UCSD-AML1 (cell line): ENCODE data around the gene C11orf86.
"Not testable (repeated sequence)": the region's sequence is repeated elsewhere in the genome, so short reads cannot be mapped to it uniquely, and the experiment has no call there.

Source experiments
- DNase-seq: peaks from one replicate; lab custom pipeline; 2025; ENCODE audit not compliant: unreplicated experiment; lab: John Stamatoyannopoulos, UW

Gene C11orf86

DNA sequence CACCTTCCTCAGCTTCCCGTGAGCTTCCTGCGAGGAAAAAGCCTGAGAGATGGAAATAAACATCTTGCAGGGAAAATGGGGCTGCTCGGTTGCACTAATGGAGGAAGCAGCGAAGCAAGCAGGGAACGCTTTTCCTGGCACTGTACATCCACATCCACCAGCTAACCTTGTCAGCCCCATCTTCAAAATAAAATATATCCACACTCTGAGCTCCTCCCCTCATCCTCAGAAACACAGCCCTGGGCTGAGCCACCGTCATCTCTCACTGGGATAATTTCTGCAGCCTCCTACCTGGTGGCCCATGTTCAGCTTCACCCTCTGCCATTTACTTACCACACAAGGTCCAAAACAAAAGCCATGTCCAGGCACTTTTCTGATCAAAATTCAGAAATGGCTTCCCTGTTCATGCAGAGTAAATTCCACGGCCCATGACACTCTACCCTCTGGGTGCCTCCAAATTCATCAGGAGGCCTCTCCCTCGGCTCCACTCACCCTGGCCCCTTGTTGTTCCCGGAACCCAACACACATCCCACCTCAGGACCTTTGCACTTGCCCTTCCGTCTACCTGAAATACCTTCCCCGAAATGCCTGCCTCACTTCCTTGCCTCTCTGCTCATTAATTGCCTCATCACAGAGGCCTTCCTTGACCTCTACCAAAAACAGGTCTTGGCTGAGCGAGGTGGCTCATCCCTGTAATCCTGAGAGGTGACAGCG is 13.0 kb downstream of the C11orf86 start:
- DNase-seq: no peak

GRCh38 chr11:66988741-66989140 is 13.6 kb downstream of the C11orf86 start:
- DNase-seq: not testable (repeated sequence)

DNA sequence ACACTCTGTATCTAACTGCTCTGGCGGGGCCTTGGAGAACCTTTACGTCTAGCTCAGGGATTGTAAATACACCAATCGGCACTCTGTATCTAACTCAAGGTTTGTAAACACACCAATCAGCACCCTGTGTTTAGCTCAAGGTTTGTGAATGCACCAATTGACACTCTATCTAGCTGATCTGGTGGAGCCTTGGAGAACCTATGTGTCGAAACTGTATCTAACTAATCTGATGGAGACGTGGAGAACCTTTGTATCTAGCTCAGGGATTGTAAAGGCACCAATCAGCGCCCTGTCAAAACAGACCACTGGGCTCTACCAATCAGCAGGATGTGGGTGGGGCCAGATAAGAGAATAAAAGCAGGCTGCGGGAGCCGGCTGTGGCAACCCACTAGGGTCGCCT is 14.3 kb downstream of the C11orf86 start:
- DNase-seq: not testable (repeated sequence)

- DNase-seq: no peak
Measured at GRCh38 chr11:66992041-66992440, 16.9 kb downstream of the C11orf86 start.

DNA sequence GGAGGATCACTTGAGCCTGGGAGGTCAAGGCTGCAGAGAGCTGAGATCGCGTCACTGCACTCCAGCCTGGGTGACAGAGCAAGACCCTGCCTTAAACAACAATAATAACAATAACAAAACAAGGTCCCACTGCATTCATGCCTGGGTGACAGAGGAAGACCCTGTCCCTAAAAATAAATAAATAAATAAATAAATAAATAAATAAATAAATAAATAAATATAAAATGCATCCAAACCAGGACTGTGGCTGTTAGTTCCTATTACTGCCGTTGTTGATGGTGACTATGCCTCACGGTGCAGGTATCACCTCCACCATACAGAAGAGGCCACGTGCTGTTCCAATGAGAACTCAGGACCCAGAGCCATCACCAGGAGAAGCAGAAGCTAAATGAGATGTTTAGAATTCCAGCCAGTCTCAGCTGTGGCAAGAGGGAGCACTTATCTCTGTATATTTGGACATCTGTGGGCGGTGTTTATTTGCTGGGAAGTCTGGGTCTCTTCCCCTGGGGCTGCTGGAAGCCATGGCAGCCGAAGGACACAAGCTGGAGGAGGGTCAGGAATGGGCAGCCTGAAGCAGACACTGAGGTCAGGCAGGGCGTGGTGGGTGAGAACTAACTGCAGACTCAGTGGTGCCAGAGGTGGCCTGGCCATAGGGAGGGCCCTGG is 21.6 kb downstream of the C11orf86 start:
- no peak for DNase-seq

DNA sequence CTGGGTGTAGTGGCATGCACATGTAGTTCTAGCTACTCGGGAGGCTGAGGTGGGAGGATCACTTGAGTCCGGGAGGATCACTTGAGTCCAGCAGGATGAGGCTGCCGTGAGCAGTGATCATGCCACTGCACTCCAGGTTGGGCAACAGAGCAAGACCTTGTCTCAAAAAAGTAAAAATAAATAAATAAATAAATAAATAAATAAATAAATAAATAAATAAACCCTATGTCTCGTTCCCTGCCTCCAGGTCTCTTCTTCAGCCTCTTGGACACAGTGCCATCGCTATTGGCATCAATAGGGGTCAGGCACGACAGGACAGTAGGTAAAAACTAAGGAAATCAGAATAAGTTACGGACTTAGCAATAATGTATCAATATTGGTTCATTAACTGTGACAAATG is 24.5 kb downstream of the C11orf86 start:
- DNase-seq: no peak

DNA sequence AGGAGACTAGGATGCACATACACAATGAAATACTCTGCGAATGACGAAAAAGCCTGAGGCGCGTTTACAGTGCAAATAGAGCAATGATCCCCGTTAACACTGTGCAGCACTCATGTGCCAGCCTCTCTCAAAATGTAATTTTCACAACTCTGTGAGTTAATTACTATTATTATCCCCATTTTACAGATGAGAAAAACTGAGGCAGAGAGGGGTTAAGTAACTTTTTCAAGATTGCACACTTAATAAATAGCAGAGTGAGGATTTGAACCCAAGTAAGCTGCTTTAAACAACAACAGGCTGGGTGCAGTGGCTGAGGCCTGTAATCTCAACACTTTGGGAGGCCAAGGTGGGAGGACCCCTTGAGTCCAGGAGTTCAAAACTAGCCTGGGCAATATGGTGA is 26.2 kb downstream of the C11orf86 start:
- no peak for DNase-seq

- DNase-seq: no peak
Measured at GRCh38 chr11:67002297-67002913, 27.3 kb downstream of the C11orf86 start.

DNA sequence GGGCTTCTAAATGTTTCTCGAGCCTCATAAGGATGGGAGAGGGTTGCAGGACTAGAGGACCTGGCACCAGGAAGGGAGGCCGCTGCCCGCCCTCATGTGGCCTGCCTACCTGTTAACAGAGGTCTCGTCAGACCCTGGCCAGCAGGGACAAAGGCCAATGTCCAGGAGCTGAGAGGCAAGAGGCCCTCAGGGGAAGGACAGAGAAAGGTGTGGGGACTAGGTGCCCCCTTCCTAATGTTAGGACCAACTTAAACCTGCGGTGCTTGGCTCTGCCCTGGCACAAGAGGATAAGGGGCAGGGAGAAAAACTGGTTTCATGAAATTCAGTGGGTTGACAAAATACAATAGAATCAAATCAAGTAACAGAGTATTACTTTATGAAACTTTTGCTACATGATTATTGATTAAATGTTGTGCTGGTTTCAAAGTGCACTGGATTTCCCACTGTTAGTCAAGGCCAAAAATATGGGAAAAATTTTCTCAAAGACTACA is 27.9 kb downstream of the C11orf86 start:
- DNase-seq: no peak

GRCh38 chr11:67005200-67005599 is 30.1 kb downstream of the C11orf86 start:
- DNase-seq: not testable (repeated sequence)

- DNase-seq: no peak
Measured at GRCh38 chr11:67006029-67006884, 31.2 kb downstream of the C11orf86 start.

- no peak for DNase-seq
Measured at GRCh38 chr11:67007126-67007525, 32.0 kb downstream of the C11orf86 start.

- DNase-seq: no peak
Measured at GRCh38 chr11:67010296-67010905, 35.3 kb downstream of the C11orf86 start.

DNA sequence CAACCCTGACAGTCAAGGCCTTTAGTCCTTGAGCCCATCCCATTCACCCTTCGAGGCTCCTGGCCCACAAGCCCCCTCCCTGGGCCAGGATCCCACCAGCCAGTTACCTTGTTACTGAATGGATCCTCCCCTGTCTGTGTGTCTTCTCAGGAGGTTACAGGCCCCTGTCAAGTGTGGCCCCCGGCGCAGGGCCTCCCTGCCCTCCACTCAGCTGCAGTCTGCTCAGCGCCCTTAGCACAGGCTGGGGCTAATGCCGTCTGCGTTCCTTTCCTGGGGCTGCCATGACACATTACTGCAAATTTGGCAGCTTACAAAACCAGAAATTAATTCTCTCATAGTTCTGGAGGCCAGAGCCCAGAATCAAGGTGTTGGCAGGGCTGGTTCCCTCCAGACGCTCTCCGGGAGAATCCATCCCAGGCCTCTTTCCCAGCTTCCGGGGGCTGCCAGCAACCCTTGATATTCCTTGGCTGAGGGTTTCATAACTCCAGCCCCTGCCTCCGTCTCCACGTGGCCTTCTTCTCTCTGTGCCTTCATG is 38.5 kb downstream of the C11orf86 start:
- DNase-seq: no peak

DNA sequence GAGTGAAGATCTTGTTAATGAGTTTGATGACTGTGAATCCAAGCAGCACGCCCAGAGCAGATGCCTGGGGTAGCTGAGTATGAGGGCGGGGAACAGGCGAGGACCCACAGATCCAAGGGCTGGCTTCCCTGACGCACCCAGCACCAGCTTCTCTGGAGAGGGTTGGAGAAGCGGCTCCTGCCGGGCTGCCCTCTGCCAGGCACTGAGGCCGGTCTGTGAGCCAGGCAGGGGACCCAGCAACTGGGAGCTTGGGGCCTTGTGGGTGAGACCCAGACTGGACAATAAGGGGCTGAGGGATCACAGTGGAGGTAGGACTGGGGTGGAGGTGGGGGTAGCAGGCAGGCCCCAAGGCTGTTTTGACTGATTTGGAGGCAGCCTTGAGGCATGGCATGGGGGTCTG is 39.2 kb downstream of the C11orf86 start:
- DNase-seq: no peak

DNA sequence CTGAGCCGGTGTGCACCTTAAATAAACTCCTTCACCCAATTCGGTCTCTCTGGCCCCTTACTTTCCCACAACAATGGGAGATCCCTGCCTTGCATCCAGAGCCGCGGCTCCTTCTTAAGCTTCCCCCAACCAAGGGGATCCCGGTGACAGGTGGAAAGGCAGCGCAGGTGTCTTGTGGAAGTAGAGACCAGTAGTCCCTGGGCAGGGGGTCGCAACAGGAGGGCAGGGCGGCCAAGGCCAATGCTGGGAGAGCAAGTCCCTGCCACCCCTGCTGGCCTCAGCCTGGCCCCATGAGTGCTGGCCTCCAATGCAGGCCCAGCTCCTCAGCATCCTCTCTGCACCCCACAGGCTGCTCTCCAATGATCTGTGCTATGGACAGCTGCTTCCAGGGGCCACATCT is 39.9 kb downstream of the C11orf86 start:
- DNase-seq: no peak

DNA sequence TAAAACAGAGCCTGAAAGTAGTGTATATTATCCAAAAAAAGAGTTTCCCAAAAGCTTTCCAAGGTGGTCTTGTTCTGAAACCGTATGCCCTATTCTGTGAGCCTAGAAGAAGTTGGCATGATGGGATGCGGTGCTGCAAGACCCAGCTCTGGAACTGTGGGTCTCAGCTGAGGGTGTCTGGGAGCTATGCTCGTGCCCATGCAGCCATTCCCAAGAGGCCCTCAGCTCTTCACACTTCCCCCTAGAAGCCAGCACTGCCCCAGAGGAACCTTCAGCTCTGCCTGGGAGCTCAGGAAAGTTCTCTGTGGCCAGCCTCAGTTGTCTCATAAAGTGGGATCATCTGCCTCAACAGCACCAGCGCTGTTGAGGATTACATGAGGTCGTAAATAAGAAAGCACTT is 41.4 kb downstream of the C11orf86 start:
- DNase-seq: no peak

DNA sequence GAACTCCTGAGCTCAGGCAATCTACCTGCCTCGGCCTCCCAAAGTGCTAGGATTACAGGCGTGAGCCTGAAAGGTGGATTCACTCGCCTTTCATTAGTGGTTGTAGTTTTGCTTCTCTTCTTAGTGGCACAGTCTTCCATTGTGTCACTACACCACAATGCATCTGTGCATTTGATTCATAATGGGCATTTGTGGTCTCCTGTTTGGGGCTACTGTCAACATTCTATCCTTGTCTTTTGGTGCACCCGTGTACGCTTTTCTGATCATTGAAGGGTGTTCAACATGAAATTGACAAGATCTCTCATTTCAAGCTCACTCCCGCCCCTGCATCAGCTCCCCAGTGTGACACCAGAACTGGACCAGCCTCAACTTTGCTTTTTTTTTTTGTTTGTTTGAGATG is 45.8 kb downstream of the C11orf86 start:
- DNase-seq: no peak

- DNase-seq: no peak
Measured at GRCh38 chr11:67022341-67022933, 47.3 kb downstream of the C11orf86 start.
